H1 (cell line): Measurements from ENCODE around the gene NR3C2.

Experiments used
- BCL11A ChIP-seq, 2 experiments: IDR thresholded peaks; one replicate each; pipeline ENCODE4 v1.6.1; 2011; ENCODE audit warnings: low read depth in 2 of 2, low read length in 2 of 2, mild to moderate bottlenecking in 2 of 2
- EZH2 ChIP-seq: fragments of 200-600 bp; sonication (generic); IDR thresholded peaks from 2 replicates; pipeline ENCODE4 v1.7.1; 2012; ENCODE audit warnings: low read depth, mild to moderate bottlenecking, moderate library complexity, low read length, inconsistent platforms; ENCODE audit not compliant: severe bottlenecking
- FOSL1 ChIP-seq: IDR thresholded peaks from 2 replicates; pipeline ENCODE4 v1.6.1; 2011; ENCODE audit warnings: mild to moderate bottlenecking, low read depth, low read length, moderate library complexity; ENCODE audit not compliant: insufficient read depth
- GABPA ChIP-seq: IDR thresholded peaks from 2 replicates; pipeline ENCODE4 v1.6.1; 2011; ENCODE audit warnings: mild to moderate bottlenecking, low read length, moderate library complexity, borderline replicate concordance; ENCODE audit not compliant: insufficient read depth
- POLR2A ChIP-seq, 2 experiments: IDR thresholded peaks; 1 replicate in 1 of 2; 2 replicates in 1 of 2; pipeline ENCODE4 v1.6.1; 2011; ENCODE audit warnings: low read depth in 2 of 2, low read length in 2 of 2, mild to moderate bottlenecking in 2 of 2; ENCODE audit errors: control extremely low read depth in 1 of 2
- POLR2AphosphoS5 ChIP-seq: IDR thresholded peaks from 2 replicates; pipeline ENCODE4 v1.6.1; 2011; ENCODE audit warnings: low read depth, low read length
- RXRA ChIP-seq: IDR thresholded peaks from 2 replicates; pipeline ENCODE4 v1.6.1; 2011; ENCODE audit warnings: low read depth, mild to moderate bottlenecking, low read length, moderate library complexity; ENCODE audit not compliant: insufficient read depth
- SP1 ChIP-seq: IDR thresholded peaks from 2 replicates; pipeline ENCODE4 v1.6.1; 2011; ENCODE audit warnings: low read depth, low read length
- TBP ChIP-seq: IDR thresholded peaks from 2 replicates; pipeline ENCODE4 v1.6.1; 2011; ENCODE audit warnings: low read depth, low read length, improper control_type of control experiment
- YY1 ChIP-seq: IDR thresholded peaks from 2 replicates; pipeline ENCODE4 v1.6.1; 2011; ENCODE audit warnings: low read depth, mild to moderate bottlenecking, low read length
- ZNF274 ChIP-seq: IDR thresholded peaks from 2 replicates; pipeline ENCODE4 v1.7.0; 2012; ENCODE audit warnings: low read length, borderline replicate concordance; ENCODE audit errors: extremely low read depth
- TF ChIP-seq, protein P1 (sequence below), 3 experiments: IDR thresholded peaks; 1 replicate in 2 of 3; 2 replicates in 1 of 3; pipeline versions ENCODE4 v1.5.1 to v1.6.1; 2011; ENCODE audit warnings: low read length in 3 of 3, mild to moderate bottlenecking in 3 of 3, inconsistent platforms in 2 of 3, low read depth in 1 of 3, moderate library complexity in 1 of 3; ENCODE audit not compliant: insufficient read depth in 1 of 3; ENCODE audit errors: control extremely low read depth in 1 of 3

DNA sequence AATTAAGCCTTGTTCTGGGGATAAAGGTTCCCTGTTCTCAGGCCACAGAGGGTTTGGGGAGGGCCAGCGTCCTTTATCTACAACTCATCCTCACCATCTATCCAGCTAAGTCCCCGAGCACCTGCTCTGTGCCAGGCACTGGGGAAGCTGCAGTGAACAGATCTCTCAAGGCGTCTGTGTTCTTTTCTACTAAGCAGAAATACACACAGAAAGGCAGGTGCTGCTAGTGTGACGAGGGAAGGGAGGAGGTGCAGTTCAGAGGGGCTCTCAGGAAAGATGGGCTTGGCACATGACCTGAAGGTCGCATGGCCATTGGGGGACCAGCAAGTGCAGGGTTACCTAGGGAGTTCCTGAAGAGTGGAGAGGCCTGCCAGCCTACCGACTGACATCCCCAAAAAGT lies 352.2 kb downstream of the NR3C2 start:
- TF ChIP-seq, protein P1, sequence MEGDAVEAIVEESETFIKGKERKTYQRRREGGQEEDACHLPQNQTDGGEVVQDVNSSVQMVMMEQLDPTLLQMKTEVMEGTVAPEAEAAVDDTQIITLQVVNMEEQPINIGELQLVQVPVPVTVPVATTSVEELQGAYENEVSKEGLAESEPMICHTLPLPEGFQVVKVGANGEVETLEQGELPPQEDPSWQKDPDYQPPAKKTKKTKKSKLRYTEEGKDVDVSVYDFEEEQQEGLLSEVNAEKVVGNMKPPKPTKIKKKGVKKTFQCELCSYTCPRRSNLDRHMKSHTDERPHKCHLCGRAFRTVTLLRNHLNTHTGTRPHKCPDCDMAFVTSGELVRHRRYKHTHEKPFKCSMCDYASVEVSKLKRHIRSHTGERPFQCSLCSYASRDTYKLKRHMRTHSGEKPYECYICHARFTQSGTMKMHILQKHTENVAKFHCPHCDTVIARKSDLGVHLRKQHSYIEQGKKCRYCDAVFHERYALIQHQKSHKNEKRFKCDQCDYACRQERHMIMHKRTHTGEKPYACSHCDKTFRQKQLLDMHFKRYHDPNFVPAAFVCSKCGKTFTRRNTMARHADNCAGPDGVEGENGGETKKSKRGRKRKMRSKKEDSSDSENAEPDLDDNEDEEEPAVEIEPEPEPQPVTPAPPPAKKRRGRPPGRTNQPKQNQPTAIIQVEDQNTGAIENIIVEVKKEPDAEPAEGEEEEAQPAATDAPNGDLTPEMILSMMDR (IDR thresholded peaks at IDR 0.05; ENCODE audit: control extremely low read depth in 1 of 3, insufficient read depth in 1 of 3, low read depth in 1 of 3, low read length in 3 of 3): no peak
- no peak for TF ChIP-seq POLR2A (IDR thresholded peaks at IDR 0.05; ENCODE audit: control extremely low read depth in 1 of 2, low read depth in 2 of 2, low read length in 2 of 2)
- no peak for TF ChIP-seq RXRA
- no peak for TF ChIP-seq POLR2AphosphoS5
- no peak for TF ChIP-seq GABPA
- TF ChIP-seq BCL11A (IDR thresholded peaks at IDR 0.05; ENCODE audit: low read depth in 2 of 2, low read length in 2 of 2): no peak
- TF ChIP-seq FOSL1: no peak
- no peak for TF ChIP-seq YY1
- no peak for TF ChIP-seq ZNF274
- no peak for TF ChIP-seq TBP
- TF ChIP-seq SP1: no peak
- no peak for TF ChIP-seq EZH2
